ENCODE measurements around the gene CLTRN. TPM values are rescaled to one million over a fixed set of nuclear protein-coding genes. Genes with fewer than 3 reads are reported as not detected.
A peak's percentile ranks its signal among the peaks of the same experiment; 100 is the strongest.
"Not testable (repeated sequence)": the region's sequence is repeated elsewhere in the genome, so short reads cannot be mapped to it uniquely, and the experiment has no call there.

CLTRN gene
- total and polyA plus RNA-seq, 8 donors, result 0.39 to 3.6 (median 2.4) TPM

DNA sequence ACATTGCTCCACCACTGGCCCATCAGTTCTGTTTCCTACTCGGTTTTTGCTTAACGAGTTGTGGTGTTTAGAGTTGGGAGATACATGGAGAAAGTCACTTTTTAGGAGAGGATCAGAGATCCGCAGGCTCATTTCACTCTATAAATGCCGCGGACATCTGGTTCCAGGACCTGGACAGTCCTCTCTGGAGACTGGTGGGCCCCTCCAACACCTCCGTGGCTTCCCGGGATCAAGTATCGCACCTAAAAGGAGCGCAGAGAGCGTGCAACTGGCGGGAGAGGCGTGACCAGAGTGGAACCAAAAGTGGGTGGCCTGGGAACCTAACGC, 9.9 kb upstream of the CLTRN start:
- peak overlapping the region; percentile 59 to 64 for H3K4me3 ChIP-seq
- DNase-seq, result no peak
- TF ChIP-seq, protein P1, sequence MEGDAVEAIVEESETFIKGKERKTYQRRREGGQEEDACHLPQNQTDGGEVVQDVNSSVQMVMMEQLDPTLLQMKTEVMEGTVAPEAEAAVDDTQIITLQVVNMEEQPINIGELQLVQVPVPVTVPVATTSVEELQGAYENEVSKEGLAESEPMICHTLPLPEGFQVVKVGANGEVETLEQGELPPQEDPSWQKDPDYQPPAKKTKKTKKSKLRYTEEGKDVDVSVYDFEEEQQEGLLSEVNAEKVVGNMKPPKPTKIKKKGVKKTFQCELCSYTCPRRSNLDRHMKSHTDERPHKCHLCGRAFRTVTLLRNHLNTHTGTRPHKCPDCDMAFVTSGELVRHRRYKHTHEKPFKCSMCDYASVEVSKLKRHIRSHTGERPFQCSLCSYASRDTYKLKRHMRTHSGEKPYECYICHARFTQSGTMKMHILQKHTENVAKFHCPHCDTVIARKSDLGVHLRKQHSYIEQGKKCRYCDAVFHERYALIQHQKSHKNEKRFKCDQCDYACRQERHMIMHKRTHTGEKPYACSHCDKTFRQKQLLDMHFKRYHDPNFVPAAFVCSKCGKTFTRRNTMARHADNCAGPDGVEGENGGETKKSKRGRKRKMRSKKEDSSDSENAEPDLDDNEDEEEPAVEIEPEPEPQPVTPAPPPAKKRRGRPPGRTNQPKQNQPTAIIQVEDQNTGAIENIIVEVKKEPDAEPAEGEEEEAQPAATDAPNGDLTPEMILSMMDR (IDR thresholded peaks at IDR 0.05), result no peak
- no peaks in the 10 kb centered on the region for H3K9me3 ChIP-seq
- intact Hi-C loops (cut with DNase I), result no loop called here
- H3K36me3 ChIP-seq, result no peaks in the 10 kb centered on the region
- ATAC-seq, result no peak
- H3K27me3 ChIP-seq, result no peaks in the 10 kb centered on the region
- H3K4me1 ChIP-seq, result peaks cover 14 to 15% of the 10 kb centered on the region in 2 donors
- peak overlapping the region; percentile 97 for H3K27ac ChIP-seq

DNA sequence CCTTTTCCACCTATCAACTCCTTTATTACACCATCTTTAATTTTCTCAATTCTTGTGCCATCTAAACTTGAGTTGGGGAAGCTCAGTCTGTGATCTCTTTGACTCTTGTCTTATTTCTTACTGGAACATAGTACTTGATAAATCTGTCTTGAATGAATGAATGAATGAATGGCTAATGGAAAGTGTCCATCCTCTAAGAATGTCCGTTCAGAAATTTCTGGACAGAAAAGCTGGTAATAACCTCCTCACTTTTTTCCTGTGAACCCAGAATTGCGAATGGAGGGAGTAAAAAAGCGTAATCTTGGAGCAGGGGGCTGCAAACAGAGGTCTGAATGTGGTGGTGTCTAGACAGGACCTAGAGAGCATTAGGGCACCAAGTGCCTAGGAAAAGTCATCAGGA, 9.4 kb upstream of the CLTRN start:
- intact Hi-C loops (cut with DNase I), result no loop called here
- no peak for ATAC-seq
- no peaks in the 10 kb centered on the region for H3K36me3 ChIP-seq
- peaks cover 0 to 2% of the 10 kb centered on the region in 2 donors for H3K27me3 ChIP-seq
- no peaks in the 10 kb centered on the region for H3K9me3 ChIP-seq
- peak in 1 of 4 donors; percentile 2 for DNase-seq
- H3K4me1 ChIP-seq, result peaks cover 14 to 15% of the 10 kb centered on the region in 2 donors
- peak overlapping the region; percentile 59 to 64 for H3K4me3 ChIP-seq
- peak overlapping the region; percentile 97 for H3K27ac ChIP-seq
- TF ChIP-seq, protein P1 (IDR thresholded peaks at IDR 0.05), result no peak

DNA sequence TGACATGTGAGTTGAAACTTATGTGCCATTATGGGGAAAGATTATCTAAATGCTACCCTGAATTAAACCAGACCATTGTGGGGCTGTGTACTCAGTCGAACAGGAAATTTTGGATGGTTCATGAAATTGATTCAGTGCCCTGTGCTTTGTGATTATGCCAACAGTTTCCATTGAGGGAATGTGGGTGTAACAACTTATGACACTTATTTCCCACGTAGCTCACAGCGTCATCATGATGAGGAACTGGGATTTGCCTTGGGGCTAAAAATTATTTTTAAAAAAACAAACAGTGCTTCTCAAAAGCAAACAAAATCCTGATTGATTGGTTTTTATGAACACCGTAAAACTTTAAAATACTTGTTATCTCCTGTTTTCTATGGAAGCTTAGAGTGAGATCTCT, 8.3 kb upstream of the CLTRN start:
- no peaks in the 10 kb centered on the region for H3K9me3 ChIP-seq
- H3K36me3 ChIP-seq, result no peaks in the 10 kb centered on the region
- no peak for ATAC-seq
- no peak for DNase-seq
- no peak overlapping the region for H3K27ac ChIP-seq
- H3K4me3 ChIP-seq, result no peak overlapping the region
- TF ChIP-seq, protein P1 (IDR thresholded peaks at IDR 0.05), result no peak
- intact Hi-C loops (cut with DNase I), result no loop called here
- H3K27me3 ChIP-seq, result peaks cover 0 to 13% of the 10 kb centered on the region in 2 donors
- peaks cover 14 to 15% of the 10 kb centered on the region in 2 donors for H3K4me1 ChIP-seq

DNA sequence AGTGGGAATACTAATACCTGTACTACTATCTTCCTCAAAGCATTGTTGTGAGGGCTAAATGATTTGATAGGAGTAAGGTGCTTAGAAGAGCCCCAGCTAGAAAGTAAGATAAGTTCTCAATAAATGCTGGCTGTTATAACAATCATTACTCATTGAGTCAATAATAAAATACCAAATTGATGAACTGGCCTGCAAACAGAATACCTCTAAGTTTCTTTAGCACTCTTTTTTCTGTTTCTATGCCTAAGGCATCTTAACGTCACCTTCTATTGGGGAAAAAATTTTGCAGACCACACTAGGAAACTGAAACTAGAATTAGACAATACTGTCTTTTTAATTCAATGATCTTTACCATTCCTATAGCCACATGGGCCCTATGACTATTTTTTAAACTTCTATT, 1.2 kb downstream of the CLTRN start:
- no peak for ATAC-seq
- H3K4me1 ChIP-seq, result no peaks in the 10 kb centered on the region
- TF ChIP-seq, protein P1 (IDR thresholded peaks at IDR 0.05), result no peak
- no peaks in the 10 kb centered on the region for H3K36me3 ChIP-seq
- DNase-seq, result no peak
- no peaks in the 10 kb centered on the region for H3K9me3 ChIP-seq
- H3K27ac ChIP-seq, result no peak overlapping the region
- no peak overlapping the region for H3K4me3 ChIP-seq
- peaks cover 0 to 30% of the 10 kb centered on the region in 2 donors for H3K27me3 ChIP-seq
- intact Hi-C loops (cut with DNase I), result no loop called here

DNA sequence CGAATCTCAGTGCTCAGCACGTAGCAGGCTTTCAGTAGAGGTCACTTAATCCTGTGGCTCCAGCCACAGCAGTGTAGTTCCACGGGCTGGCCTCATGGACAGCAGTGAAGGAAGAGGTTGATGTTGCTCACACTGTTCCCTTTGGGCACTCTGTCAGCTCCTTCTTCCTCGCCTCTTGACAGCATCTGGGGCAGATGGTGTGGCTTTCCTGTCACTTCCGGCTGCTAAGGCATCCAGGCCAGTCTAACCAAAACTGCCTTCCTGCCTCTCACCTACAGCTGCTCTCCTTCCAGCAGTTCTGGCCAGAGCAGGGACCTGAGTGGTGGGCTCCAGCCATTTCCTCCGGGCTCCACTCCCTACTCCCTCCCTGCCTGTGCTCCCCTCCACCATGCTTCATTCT, 9.8 kb downstream of the CLTRN start:
- H3K36me3 ChIP-seq; intact Hi-C loops (cut with DNase I); H3K9me3 ChIP-seq; H3K4me1 ChIP-seq; H3K27me3 ChIP-seq; H3K27ac ChIP-seq; DNase-seq; ATAC-seq; H3K4me3 ChIP-seq: not testable (repeated sequence)

DNA sequence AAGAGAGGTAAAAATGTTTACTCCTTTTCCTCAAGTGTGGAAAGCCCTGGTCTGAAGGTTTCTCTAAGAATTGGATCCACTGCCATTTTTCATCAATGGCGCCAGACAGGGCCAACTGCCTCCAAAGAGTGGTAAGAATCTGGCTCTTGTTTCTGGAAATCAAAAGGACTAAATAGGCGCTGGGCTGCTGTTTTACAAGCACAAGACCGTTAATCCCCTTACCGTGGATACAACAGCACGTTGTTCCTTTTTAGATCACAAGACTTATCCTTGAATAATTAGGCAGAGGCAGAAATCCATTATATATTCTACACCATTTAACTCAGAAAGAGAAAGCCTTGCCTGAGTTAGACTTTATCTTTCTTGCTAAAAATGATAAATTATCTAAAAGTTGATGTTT, 10.6 kb downstream of the CLTRN start:
- ATAC-seq (no peak), DNase-seq (no peak)
- intact Hi-C loops (cut with DNase I), result no loop called here
- Histone ChIP-seq H3K36me3 (no peaks in the 10 kb centered on the region), H3K9me3 (no peaks in the 10 kb centered on the region), H3K27me3 (peaks cover 0 to 14% of the 10 kb centered on the region in 2 donors), H3K4me3 (no peak overlapping the region), H3K4me1 (no peaks in the 10 kb centered on the region), H3K27ac (no peak overlapping the region)
- TF ChIP-seq, protein P1 (IDR thresholded peaks at IDR 0.05), result no peak

DNA sequence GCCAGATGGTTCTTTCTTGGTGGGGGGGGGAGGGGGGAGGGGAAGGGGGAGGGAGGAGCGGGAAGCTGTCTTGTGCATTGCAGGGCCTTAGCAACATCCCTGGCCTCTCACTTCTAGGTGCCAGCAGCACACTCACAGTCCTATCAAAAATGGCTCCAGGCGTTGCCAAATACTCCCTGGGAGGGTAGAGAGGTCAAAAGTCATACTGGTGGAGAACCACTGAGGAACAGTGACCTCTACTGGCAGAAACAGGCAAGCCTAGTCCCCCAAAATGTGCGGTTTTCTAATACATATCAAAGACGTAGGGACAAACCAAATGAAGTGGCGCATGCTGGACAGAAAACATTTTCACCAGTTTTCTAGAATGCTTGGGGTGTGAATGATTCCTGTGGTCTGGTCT, 17.1 kb downstream of the CLTRN start:
- DNase-seq; H3K4me1 ChIP-seq; intact Hi-C loops (cut with DNase I); H3K27ac ChIP-seq; H3K4me3 ChIP-seq; H3K9me3 ChIP-seq; H3K36me3 ChIP-seq: not testable (repeated sequence)
- ATAC-seq, result peak; percentile 60
- H3K27me3 ChIP-seq, result peaks cover 0 to 24% of the 10 kb centered on the region in 2 donors

All from left lung (tissue), 10 donors.